Progenitor cell of endocrine pancreas (in vitro differentiated cells): Measurements from ENCODE around the gene ATRN. TPM values are rescaled to one million over a fixed set of nuclear protein-coding genes. Genes with fewer than 3 reads are reported as not detected.
A peak's percentile ranks its signal among the peaks of the same experiment; 100 is the strongest.

Experiments used
- DNase-seq: peaks from one replicate; pipeline ENCODE4 v3.0.0; 2021; ENCODE audit warnings: low spot score; ENCODE audit not compliant: unreplicated experiment
- H3K27ac Mint-ChIP-seq: 2 replicates; pipeline ENCODE4 v1.8.0; 2021; ENCODE audit warnings: mild to moderate bottlenecking, moderate library complexity, mixed read lengths
- H3K27me3 Mint-ChIP-seq: 2 replicates; pipeline ENCODE4 v1.8.0; 2021; ENCODE audit warnings: mixed read lengths
- H3K36me3 Mint-ChIP-seq: 2 replicates; pipeline ENCODE4 v1.8.0; 2022; ENCODE audit warnings: mixed read lengths; ENCODE audit not compliant: insufficient read depth
- H3K4me1 Mint-ChIP-seq: 2 replicates; pipeline ENCODE4 v1.8.0; 2021; ENCODE audit warnings: low read depth, mixed read lengths
- H3K4me3 Mint-ChIP-seq: 2 replicates; pipeline ENCODE4 v1.8.0; 2021; ENCODE audit warnings: low read depth, mild to moderate bottlenecking, moderate library complexity, mixed read lengths
- H3K9me3 Mint-ChIP-seq: 2 replicates; pipeline ENCODE4 v1.8.0; 2021; ENCODE audit warnings: low read depth, mixed read lengths
- total RNA-seq: library from RNA; stranded (reverse); gene quantifications from 2 replicates; pipeline ENCODE4 v1.2.1, GENCODE V29; 2021
- TF ChIP-seq, protein P1 (sequence below): fragments of 200-600 bp; sonication (generic); IDR thresholded peaks from one replicate; pipeline ENCODE4 v1.5.0; 2021; ENCODE audit warnings: antibody characterized with exemption, mild to moderate bottlenecking; ENCODE audit not compliant: unreplicated experiment

Gene ATRN
- total RNA-seq, 1 donor from 2014 or later = 54.5 TPM

DNA sequence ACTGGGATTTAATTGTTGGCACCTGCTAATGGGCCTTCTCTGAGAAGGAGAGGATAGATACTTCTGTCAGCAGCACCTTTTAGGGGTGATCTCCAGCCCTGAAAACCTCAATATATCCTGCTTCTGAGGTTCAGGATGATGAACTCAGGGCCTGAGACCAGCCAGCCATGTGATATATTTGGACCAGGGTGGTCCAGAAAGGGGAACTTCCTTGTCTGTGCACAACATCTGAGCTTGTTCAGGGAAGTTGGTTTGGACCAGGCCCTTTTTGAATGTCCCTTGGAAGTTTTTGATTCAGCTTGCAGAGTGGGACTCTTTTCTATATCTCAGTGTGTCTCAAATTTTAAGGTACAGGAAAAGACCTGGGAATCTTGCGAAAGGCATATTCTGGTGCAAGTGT is 106.5 kb downstream of the ATRN start:
- Mint-ChIP-seq H3K36me3 (peaks cover 18% of the 10 kb centered on the region), H3K4me3 (no peak overlapping the region), H3K4me1 (no peaks in the 10 kb centered on the region), H3K27me3 (no peaks in the 10 kb centered on the region), H3K9me3 (no peaks in the 10 kb centered on the region), H3K27ac (no peak overlapping the region)
- DNase-seq = no peak
- TF ChIP-seq, protein P1, sequence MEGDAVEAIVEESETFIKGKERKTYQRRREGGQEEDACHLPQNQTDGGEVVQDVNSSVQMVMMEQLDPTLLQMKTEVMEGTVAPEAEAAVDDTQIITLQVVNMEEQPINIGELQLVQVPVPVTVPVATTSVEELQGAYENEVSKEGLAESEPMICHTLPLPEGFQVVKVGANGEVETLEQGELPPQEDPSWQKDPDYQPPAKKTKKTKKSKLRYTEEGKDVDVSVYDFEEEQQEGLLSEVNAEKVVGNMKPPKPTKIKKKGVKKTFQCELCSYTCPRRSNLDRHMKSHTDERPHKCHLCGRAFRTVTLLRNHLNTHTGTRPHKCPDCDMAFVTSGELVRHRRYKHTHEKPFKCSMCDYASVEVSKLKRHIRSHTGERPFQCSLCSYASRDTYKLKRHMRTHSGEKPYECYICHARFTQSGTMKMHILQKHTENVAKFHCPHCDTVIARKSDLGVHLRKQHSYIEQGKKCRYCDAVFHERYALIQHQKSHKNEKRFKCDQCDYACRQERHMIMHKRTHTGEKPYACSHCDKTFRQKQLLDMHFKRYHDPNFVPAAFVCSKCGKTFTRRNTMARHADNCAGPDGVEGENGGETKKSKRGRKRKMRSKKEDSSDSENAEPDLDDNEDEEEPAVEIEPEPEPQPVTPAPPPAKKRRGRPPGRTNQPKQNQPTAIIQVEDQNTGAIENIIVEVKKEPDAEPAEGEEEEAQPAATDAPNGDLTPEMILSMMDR = no peak

DNA sequence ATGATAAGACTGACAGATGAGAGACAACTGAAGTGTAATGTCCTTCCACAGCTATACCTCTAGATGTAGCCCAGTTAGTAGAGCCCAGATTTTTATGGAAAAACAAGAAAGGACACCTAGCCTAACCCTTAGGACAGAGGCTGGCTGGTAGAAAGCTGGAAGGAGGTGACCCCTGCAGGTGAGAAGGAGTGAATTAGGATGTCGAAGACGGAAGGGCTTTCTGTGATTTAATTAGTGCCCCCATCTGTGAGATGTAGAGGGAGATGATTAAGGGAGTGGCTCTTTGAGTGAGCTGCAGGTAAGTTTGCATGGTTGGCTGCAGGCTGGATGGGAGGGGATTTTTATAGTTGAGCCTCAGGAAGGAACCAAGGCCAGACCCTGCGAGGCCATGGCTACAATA is 109.6 kb downstream of the ATRN start:
- no peaks in the 10 kb centered on the region for H3K4me1 Mint-ChIP-seq
- TF ChIP-seq, protein P1 = peak; percentile 28
- no peak overlapping the region for H3K27ac Mint-ChIP-seq
- H3K4me3 Mint-ChIP-seq = no peak overlapping the region
- no peaks in the 10 kb centered on the region for H3K27me3 Mint-ChIP-seq
- no peak for DNase-seq
- no peaks in the 10 kb centered on the region for H3K9me3 Mint-ChIP-seq
- H3K36me3 Mint-ChIP-seq = peaks cover 34% of the 10 kb centered on the region

DNA sequence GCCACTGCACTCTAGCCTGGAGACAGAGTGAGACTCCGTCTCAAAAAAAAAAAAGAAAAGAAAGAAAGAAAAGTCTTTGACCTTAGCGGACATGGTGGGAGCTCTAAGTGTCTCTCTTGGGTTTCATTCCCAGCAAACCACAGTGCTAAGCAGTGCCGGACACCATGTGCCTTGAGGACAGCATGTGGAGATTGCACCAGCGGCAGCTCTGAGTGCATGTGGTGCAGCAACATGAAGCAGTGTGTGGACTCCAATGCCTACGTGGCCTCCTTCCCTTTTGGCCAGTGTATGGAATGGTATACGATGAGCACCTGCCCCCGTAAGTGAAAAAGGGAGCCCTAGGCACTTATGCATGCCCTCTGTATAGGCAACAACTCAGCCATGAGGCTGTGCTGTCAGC is 112.9 kb downstream of the ATRN start:
- Mint-ChIP-seq H3K27me3 (no peaks in the 10 kb centered on the region), H3K4me1 (no peaks in the 10 kb centered on the region), H3K36me3 (peaks cover 52% of the 10 kb centered on the region), H3K27ac (no peak overlapping the region), H3K4me3 (no peak overlapping the region), H3K9me3 (peaks cover 12% of the 10 kb centered on the region)
- no peak for DNase-seq
- TF ChIP-seq, protein P1 = no peak

DNA sequence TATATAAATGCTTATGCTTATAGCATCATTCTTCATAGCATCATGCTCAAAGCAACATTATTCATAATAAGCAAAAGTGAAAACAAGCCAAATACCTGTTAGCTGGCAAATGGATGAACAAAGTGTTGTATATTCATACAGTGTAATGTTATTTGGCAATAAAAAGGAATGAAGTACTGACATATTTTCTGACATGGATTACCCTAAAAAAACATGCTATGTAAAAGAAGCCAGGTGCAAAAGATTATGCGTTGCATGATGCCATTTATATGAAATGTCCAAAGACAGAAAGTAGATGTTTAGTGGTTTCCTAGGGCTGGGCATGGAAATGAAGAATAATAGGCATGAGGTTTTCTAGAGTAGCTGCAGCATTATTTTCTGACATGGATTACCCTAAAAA is 115.3 kb downstream of the ATRN start:
- no peak overlapping the region for H3K27ac Mint-ChIP-seq
- H3K4me1 Mint-ChIP-seq = no peaks in the 10 kb centered on the region
- H3K27me3 Mint-ChIP-seq = no peaks in the 10 kb centered on the region
- DNase-seq = no peak
- H3K4me3 Mint-ChIP-seq = no peak overlapping the region
- peaks cover 12% of the 10 kb centered on the region for H3K9me3 Mint-ChIP-seq
- TF ChIP-seq, protein P1 = no peak
- peaks cover 52% of the 10 kb centered on the region for H3K36me3 Mint-ChIP-seq

DNA sequence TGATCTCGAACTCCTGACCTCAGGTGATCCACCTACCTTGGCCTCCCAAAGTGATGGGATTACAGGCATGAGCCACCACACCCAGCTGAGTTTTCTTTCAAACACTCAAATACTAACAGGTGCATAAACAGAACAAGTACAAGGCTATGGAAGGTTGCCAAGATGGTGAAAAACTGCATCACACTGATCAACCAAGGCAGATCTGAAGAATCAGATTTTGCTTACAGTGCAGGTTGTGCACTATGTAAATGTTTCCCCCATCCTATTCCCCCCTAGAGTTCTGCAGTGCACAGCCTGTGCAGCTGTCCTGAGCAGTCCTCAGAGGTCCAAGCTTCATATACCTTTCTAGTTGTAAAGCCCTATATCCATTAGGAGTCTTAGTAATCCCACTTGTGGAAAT is 119.3 kb downstream of the ATRN start:
- no peaks in the 10 kb centered on the region for H3K4me1 Mint-ChIP-seq
- H3K27ac Mint-ChIP-seq = no peak overlapping the region
- peaks cover 44% of the 10 kb centered on the region for H3K36me3 Mint-ChIP-seq
- H3K9me3 Mint-ChIP-seq = peaks cover 12% of the 10 kb centered on the region
- no peak overlapping the region for H3K4me3 Mint-ChIP-seq
- H3K27me3 Mint-ChIP-seq = no peaks in the 10 kb centered on the region
- TF ChIP-seq, protein P1 = no peak
- DNase-seq = no peak
